ENCODE results near the gene LIX1. TPM values are rescaled to one million over a fixed set of nuclear protein-coding genes. Genes with fewer than 3 reads are reported as not detected.
"Not testable (repeated sequence)": the region's sequence is repeated elsewhere in the genome, so short reads cannot be mapped to it uniquely, and the experiment has no call there.

The LIX1 gene
- not detected in 2 replicates for total RNA-seq (ENCODE audit: low replicate concordance)

DNA sequence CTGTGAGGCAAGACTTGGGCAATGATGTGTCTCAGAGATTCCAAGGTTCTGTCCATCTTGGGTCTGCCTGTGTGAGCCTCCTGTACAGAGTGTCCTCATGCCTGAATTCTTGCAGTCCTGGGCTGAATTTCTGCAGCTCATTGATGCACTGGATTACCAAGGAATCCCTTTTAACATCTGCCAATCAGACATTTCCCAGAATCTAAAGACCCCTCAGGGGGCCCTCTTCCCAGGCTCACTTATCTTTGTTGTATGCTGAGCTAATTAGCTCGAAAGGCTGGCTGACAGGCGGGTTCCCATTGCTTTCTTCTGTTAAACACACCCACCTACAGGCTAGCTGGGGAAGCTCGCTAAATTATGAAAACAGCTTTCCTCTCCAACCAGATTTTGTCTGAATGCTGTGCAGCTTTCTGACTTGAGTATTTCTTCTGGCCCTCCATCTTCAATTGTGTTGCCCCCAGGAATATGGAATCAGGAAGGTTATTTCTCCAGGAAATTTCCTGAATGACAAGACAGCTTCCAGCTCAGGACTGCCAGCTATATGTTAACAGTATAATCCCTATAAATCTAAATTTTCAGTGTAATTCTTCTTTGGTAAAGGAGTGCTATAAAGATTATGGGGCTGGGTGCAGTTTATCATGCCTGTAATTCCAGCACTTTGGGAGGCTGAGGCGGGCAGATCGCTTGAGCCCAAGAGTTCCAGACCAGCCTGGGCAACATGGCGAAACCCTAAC, at the start of gene LIX1:
Gene LIX1, minus strand, starts transcription at position 91 of the 734 bp plus-strand sequence. Its CDS starts 35 bp downstream, at position 56.
- H3K4me3 ChIP-seq (ENCODE audit: low read depth, low read length): no peak within 1 kb of the TSS
- DNase-seq (ENCODE audit: low read depth): peak; percentile 39
- TF ChIP-seq, protein P1, sequence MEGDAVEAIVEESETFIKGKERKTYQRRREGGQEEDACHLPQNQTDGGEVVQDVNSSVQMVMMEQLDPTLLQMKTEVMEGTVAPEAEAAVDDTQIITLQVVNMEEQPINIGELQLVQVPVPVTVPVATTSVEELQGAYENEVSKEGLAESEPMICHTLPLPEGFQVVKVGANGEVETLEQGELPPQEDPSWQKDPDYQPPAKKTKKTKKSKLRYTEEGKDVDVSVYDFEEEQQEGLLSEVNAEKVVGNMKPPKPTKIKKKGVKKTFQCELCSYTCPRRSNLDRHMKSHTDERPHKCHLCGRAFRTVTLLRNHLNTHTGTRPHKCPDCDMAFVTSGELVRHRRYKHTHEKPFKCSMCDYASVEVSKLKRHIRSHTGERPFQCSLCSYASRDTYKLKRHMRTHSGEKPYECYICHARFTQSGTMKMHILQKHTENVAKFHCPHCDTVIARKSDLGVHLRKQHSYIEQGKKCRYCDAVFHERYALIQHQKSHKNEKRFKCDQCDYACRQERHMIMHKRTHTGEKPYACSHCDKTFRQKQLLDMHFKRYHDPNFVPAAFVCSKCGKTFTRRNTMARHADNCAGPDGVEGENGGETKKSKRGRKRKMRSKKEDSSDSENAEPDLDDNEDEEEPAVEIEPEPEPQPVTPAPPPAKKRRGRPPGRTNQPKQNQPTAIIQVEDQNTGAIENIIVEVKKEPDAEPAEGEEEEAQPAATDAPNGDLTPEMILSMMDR (IDR thresholded peaks at IDR 0.05; ENCODE audit: insufficient read depth, low read length): peak; percentile 62

DNA sequence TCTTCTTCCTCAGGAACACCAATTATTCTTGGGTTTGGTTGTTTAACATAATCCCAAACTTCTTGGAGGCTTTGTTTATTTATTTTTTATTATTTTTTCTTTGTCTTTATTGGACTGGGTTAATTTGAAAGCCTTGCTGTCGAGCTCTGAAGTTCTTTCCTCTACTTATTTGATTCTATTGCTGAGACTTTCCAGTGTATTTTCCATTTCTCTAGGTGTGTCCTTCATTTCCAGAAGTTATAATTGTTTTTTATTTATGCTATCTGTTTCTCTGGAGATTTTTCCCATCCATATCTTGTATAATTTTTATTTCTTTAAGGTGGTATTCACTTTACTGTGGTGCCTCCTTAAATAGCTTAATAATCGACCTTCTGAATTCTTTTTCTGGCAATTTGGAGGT, 49.5 kb upstream of the LIX1 start:
- TF ChIP-seq, protein P1 (IDR thresholded peaks at IDR 0.05; ENCODE audit: insufficient read depth, low read length): no peak
- DNase-seq (ENCODE audit: low read depth): no peak
- no peak overlapping the region for H3K4me3 ChIP-seq (ENCODE audit: low read depth, low read length)

DNA sequence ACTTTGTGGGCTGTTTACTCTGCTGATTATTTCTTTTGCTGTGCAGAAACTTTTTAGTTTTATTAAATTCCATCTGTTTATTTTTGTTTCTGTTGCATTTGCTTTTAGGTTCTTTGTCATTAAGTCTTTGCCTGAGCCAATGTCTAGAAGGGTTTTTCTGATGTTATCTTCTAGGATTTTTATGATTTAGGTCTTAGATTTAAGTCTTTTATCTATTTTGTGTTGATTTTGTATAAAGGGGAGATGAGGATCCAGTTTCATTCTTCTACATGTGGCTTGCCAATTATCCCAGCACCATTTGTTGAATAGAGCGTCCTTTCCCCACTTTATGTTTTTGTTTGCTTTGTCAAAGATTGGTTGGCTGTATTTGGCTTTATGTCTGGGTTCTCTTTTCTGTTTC, 47.1 kb upstream of the LIX1 start:
- DNase-seq (ENCODE audit: low read depth); H3K4me3 ChIP-seq (ENCODE audit: low read depth, low read length): not testable (repeated sequence)

DNA sequence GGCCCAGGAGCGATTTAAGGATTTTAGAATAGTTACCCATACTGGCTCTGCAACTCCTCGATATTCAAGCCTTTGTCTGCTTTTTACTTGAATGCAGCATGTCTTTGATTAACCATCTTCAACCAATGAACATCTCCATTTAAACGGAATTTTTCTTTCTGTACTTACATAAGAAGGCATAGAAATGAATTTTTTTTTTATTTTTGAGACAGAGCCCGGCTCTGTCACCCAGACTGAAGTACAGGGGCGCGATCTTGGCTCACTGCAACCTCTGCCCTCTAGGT, 41.5 kb upstream of the LIX1 start:
- no peak for DNase-seq (ENCODE audit: low read depth)
- H3K4me3 ChIP-seq (ENCODE audit: low read depth, low read length): peak overlapping the region; percentile 98
- TF ChIP-seq, protein P1 (IDR thresholded peaks at IDR 0.05; ENCODE audit: insufficient read depth, low read length): no peak

DNA sequence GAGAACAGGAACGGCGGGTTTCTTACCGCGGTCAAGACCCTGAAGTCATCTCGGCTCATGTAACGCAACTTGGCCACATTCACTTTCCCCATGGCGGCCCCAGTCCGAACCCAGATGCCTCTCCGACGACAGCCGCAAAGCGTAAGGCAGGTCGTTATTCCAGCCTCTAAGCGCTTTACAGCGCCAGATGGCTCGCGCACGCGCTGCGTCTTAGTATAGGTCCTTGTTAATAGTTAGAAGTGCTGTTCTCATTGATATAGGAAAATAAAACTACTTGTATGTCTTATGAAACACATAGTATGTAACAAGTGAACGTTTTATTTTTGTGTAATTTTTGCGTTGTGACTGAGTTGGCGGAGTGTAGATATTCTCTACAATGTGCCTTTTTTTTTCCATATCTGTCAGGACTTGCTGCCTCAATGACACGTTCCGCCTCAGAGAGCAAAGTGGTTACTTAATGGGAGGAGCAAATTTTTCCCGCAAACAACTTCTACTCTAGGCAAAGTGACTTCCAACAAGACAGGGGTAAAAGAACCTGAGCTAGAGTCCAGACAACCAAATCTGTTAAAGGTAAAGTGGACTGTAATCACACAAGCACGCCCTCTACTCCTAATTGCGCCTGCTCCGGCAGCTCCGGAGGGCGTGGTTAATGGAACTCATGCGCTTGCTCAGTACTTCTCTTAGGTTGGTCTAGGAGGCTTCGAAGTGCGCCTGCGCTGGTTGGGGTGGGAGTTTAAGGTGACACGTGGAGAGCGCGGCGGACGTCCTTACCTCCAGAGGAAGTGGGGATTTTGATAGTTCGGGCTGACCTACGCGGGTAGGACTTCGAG, 40.9 kb upstream of the LIX1 start, which contains the start of gene RIOK2:
Gene RIOK2, minus strand, starts transcription at position 148 of the 830 bp plus-strand sequence. Its CDS starts 56 bp downstream, at position 92.
- peak; percentile 96 for DNase-seq (ENCODE audit: low read depth)
- peak within 1 kb of the TSS; percentile 98 for H3K4me3 ChIP-seq (ENCODE audit: low read depth, low read length)
- TF ChIP-seq, protein P1 (IDR thresholded peaks at IDR 0.05; ENCODE audit: insufficient read depth, low read length): no peak

DNA sequence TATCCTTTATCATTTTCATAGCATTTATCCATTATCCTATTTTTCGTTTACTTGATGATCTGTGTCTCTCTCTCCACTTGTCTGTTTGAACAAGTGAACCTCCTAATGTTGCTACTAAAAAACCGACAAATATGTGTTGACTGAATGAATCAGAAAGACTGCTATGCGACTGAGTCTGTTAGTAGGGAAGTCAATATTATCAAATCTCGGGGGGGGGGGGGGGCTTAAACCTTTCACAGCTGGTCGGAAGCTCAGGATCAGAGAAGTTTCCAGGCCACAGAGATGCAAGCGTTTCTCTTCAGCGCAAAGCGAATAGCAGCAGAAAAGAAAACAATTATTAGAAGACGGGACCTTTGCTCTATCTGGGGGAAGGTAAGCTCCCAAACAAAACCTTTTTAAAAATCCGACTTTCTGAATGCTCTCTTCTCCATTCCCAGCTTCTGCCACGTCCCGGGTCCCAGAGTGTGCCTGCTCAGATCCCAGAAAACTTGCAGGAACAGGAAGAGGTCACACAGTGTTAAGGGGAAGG, 40.2 kb upstream of the LIX1 start:
- TF ChIP-seq, protein P1 (IDR thresholded peaks at IDR 0.05; ENCODE audit: insufficient read depth, low read length): no peak
- peak; percentile 33 for DNase-seq (ENCODE audit: low read depth)
- peak overlapping the region; percentile 98 for H3K4me3 ChIP-seq (ENCODE audit: low read depth, low read length)

Data from fibroblast of the aortic adventitia (primary cell).